Transverse colon (tissue), 3 donors: ENCODE results near the gene CTSF.

Experiments
- EP300 ChIP-seq: sonication (generic); formaldehyde crosslinking; IDR thresholded peaks from one replicate; pipeline ENCODE4 v1.6.1; 2017; ENCODE audit warnings: antibody characterized with exemption, low read depth
- POLR2A ChIP-seq: fragments of 450-650 bp; IDR thresholded peaks from one replicate; pipeline ENCODE4 v1.6.1; 2016; ENCODE audit warnings: antibody characterized with exemption, mild to moderate bottlenecking, moderate library complexity
- TF ChIP-seq, protein P1 (sequence below), 5 experiments: fragments of 200-600 bp in 3 of 5; fragments of 450-650 bp in 2 of 5; sonication (generic) in 3 of 5; IDR thresholded peaks; 1 replicate in 2 of 5; 2 replicates in 3 of 5; pipeline ENCODE4 v1.5.1; 2016 to 2017; ENCODE audit warnings: antibody characterized with exemption in 5 of 5, inconsistent platforms in 3 of 5, mild to moderate bottlenecking in 2 of 5, moderate library complexity in 1 of 5

DNA sequence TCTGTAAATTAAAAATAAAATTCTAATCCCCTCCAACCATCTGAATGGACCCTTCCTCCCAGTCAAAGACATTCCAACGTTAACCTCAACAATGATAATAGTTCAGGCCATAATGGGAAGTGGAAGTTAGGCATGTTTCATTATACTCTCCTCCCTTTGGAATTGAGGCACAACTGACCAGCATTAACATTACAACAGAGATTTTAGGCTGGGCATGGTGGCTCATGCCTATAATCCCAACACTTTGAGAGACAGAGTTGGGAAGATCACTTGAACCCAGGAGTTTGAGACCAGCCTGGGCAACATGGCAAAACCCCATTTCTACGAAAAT, 2.4 kb upstream of the CTSF start:
- TF ChIP-seq, protein P1, sequence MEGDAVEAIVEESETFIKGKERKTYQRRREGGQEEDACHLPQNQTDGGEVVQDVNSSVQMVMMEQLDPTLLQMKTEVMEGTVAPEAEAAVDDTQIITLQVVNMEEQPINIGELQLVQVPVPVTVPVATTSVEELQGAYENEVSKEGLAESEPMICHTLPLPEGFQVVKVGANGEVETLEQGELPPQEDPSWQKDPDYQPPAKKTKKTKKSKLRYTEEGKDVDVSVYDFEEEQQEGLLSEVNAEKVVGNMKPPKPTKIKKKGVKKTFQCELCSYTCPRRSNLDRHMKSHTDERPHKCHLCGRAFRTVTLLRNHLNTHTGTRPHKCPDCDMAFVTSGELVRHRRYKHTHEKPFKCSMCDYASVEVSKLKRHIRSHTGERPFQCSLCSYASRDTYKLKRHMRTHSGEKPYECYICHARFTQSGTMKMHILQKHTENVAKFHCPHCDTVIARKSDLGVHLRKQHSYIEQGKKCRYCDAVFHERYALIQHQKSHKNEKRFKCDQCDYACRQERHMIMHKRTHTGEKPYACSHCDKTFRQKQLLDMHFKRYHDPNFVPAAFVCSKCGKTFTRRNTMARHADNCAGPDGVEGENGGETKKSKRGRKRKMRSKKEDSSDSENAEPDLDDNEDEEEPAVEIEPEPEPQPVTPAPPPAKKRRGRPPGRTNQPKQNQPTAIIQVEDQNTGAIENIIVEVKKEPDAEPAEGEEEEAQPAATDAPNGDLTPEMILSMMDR (IDR thresholded peaks at IDR 0.05), result no peak
- TF ChIP-seq EP300, result no peak
- TF ChIP-seq POLR2A, result no peak
